GM12875 (cell line): Measurements from ENCODE around the gene SYNRG.

Experiments
- H3K4me3 ChIP-seq: one replicate; pipeline ENCODE4 v1.5.1; 2011; ENCODE audit warnings: low read depth, low read length, control low read depth
- TF ChIP-seq, protein P1 (sequence below): IDR thresholded peaks from 2 replicates; pipeline ENCODE4 v1.5.1; 2011; ENCODE audit warnings: low read depth, mild to moderate bottlenecking, control low read depth, inconsistent platforms, low read length, moderate library complexity, borderline replicate concordance; ENCODE audit not compliant: insufficient read depth

SYNRG gene

DNA sequence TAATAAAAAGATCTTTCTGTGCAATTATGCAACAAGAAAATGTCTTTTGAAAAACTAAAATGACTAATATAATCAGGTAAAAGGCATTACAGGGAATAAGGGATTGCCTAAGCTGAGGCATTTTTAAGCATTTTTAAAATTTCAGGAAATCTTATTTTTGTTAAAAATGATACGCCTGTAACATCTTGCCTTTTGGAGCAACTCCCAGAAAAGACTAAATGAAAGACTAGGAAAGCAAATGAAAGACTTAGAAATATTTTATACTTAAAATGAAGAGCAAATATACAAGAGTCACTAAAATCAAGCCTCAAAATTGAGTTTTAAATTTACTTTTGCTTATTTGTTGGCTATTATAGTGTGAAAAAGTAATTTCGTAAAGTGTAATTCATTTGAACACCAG, 63.7 kb downstream of the SYNRG start:
- no peak overlapping the region for H3K4me3 ChIP-seq
- TF ChIP-seq, protein P1, sequence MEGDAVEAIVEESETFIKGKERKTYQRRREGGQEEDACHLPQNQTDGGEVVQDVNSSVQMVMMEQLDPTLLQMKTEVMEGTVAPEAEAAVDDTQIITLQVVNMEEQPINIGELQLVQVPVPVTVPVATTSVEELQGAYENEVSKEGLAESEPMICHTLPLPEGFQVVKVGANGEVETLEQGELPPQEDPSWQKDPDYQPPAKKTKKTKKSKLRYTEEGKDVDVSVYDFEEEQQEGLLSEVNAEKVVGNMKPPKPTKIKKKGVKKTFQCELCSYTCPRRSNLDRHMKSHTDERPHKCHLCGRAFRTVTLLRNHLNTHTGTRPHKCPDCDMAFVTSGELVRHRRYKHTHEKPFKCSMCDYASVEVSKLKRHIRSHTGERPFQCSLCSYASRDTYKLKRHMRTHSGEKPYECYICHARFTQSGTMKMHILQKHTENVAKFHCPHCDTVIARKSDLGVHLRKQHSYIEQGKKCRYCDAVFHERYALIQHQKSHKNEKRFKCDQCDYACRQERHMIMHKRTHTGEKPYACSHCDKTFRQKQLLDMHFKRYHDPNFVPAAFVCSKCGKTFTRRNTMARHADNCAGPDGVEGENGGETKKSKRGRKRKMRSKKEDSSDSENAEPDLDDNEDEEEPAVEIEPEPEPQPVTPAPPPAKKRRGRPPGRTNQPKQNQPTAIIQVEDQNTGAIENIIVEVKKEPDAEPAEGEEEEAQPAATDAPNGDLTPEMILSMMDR = no peak

DNA sequence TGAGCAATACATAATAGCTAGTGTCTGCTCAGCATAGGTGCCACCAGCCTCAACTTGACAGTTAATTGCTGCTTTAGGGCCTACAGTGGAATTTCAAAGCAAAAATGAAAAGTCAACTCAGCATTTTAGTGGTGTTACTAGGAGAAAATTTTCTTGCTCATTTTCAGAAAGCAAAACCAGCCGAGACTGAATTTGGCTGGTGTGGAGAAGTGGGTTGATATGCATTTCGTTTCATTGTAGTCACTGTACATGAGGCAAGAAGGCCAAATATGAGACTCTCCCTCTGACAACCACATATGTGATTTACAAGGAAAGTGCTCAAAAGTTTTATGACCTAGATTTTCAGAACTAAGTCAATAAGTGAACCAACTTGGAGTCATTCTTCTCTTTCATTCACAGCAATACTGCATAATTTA, 65.6 kb downstream of the SYNRG start:
- TF ChIP-seq, protein P1 = no peak
- H3K4me3 ChIP-seq = no peak overlapping the region

DNA sequence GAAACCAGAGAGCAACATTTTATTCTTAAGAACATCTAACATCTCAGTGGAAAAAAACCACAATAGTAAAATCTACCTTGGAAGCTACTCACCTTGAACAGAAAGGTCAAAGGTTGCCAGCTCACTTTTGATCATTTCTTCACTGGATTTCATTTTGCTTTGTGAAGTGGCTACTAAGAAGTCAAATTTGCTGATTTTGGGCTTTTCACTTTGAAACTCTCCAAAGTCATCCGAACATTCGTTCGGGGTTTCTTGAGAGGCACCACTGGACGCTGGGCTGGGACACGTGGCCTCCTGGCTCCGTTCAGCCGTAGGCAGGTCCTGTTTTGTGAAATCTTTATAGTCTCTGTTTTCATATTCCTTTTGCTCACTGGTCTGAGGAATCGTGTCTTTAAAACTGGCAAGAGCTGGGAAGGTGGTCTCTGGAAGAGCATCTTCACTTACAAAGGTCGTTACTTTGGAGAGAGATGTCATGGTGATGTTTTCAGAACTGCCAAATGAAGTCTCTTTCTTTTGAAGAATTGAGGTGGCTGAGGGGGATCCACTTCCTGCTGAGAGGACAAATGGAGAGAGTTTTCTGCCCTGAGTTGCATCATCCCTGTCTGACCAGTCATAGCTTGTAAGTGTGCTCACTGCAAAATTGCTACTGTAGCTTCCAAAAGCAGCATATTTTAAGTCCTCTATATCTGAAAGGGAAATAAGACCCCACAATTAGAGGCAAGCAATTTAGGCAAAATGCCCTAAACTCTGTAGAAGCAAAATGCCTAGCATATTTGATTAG, 67.1 kb downstream of the SYNRG start:
- H3K4me3 ChIP-seq = no peak overlapping the region
- TF ChIP-seq, protein P1 = no peak

DNA sequence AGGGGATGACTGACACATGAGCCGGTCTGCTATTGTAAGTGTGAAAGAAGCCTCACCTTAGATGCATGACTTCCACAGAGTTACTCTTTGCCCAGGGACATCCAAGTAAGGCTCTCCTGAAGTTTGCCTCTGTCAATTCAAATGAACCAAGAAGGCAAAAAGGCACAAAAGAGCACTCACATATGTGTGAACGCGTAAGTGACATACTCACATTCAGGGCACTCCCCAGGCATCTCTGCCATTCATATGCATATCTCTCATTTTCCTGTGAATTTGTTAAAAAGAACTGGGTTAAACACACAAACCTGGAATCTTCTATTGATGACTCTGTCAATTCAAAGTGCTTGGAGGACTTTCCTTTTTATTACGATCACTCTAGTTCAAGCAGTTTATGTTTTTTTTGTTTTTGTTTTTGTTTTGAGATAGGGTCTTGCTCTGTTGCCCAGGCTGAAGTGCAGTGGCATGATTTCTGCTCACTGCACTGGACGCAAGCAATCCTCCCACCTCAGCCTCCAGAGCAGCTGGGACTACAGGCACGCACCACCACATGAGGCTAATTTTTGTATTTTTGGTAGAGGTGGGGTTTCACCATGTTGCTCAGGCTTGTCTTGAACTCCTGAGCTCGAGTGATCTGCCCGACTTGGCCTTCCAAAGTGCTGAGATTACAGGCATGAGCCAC, 70.1 kb downstream of the SYNRG start:
- TF ChIP-seq, protein P1 = no peak
- H3K4me3 ChIP-seq = no peak overlapping the region

DNA sequence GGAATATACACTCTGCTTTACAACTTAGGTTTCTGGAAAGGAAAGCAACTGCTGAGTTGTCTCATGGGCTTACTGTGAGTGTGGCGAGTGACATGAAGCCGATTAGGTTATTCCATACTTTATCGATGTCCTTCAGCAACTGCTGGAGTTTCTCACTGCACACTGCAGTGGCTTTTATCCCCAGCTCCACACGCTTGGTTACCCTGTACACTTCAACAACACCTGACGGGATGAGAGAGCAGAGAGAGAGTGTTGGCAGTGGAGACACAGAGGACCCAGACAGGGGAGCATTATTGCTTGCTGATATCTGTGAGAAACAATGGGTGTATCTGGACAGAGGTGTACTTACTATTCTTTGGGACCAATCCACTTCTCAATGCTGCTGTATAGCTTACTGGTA, 73.3 kb downstream of the SYNRG start:
- TF ChIP-seq, protein P1 = no peak
- H3K4me3 ChIP-seq = no peak overlapping the region

DNA sequence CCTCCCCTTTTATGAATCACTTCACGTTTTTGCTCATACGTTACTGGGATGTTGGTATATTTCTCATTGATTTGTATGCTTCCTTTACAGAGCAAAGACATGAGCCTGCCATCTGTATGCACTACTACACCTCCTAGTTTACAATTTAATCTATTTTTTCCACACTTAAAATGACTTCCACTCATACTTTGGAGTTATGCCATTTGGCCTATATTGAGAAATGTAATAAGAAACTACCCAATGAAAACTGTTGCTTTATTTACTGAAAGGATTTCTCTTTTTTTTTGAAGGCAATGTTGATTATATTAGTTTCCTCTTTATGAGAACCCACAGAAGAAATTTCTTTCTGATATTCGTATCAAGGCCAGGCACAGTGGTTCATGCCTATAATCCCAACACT, 76.5 kb downstream of the SYNRG start:
- H3K4me3 ChIP-seq = no peak overlapping the region
- TF ChIP-seq, protein P1 = no peak

DNA sequence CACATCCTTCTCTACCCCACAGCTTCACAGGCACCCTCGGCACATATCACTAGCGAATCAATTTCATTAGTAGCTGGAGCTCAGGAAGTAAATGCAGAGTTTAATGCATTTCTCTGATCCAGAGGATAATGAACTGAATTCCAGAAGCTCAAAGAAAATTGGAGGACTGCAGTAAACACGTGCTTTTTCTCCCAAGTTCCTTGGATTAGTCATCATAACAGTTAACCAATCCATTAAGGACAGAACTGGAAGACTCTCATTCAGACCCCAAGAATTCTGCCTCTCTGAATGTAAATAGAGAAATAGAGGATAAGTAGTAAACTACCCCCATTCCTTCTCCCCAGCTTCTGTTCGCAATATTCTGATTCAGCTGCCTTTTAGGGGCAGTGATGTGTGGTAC, 78.8 kb downstream of the SYNRG start:
- H3K4me3 ChIP-seq = no peak overlapping the region
- TF ChIP-seq, protein P1 = no peak
